PC-9 (cell line): ENCODE results near the gene C19orf44.

ENCODE experiments used
- EZH2 ChIP-seq: fragments of 200-600 bp; sonication (generic); IDR thresholded peaks from 2 replicates; pipeline ENCODE4 v1.8.0; 2017; ENCODE audit warnings: antibody characterized with exemption, low read depth
- TF ChIP-seq, protein P1 (sequence below): fragments of 200-600 bp; sonication (generic); conservative IDR thresholded peaks from 2 replicates; pipeline ENCODE4 v1.6.1; 2017; ENCODE audit warnings: mixed run types, antibody characterized with exemption, mild to moderate bottlenecking, moderate library complexity

DNA sequence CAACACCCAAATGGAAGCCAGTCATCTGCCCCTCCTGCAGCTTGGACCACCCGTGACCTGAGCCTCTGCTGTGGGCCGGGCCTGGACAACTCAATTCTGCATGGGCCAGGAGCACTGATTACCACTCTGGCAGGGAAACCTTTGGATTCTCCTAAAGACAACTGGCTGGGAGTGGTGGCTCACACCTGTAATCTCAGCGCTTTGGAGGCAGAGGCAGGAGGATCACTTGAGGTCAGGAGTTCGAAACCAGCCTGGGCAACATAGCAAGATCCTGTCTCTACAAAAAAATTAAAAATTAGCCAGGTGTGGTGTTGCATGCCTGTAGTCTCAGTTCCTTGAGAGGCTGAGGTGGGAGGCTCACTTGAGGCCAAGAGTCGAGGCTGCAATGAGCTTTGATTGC, 31.0 kb upstream of the C19orf44 start:
- no peak for TF ChIP-seq EZH2
- TF ChIP-seq, protein P1, sequence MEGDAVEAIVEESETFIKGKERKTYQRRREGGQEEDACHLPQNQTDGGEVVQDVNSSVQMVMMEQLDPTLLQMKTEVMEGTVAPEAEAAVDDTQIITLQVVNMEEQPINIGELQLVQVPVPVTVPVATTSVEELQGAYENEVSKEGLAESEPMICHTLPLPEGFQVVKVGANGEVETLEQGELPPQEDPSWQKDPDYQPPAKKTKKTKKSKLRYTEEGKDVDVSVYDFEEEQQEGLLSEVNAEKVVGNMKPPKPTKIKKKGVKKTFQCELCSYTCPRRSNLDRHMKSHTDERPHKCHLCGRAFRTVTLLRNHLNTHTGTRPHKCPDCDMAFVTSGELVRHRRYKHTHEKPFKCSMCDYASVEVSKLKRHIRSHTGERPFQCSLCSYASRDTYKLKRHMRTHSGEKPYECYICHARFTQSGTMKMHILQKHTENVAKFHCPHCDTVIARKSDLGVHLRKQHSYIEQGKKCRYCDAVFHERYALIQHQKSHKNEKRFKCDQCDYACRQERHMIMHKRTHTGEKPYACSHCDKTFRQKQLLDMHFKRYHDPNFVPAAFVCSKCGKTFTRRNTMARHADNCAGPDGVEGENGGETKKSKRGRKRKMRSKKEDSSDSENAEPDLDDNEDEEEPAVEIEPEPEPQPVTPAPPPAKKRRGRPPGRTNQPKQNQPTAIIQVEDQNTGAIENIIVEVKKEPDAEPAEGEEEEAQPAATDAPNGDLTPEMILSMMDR: no peak
